NCI-H1417 treated with DMSO at 0.1 percent for 48 hours (cell line): ENCODE measurements around the gene TOB2.

Experiments
- DNase-seq: peaks from one replicate; lab custom pipeline; 2025; lab: John Stamatoyannopoulos, UW

TOB2 gene

GRCh38 chr22:41446639-41447434 lies at the start of gene TOB2:
Gene TOB2 (minus strand): TSS chr22:41446801. CDS start chr22:41437345, 9,456 bp downstream.
- peak; percentile 41 for DNase-seq

GRCh38 chr22:41491374-41492100 lies 44.9 kb upstream of the TOB2 start:
- DNase-seq: no peak

- DNase-seq: no peak
Observed at GRCh38 chr22:41488596-41489385, 42.2 kb upstream of the TOB2 start.

GRCh38 chr22:41488076-41488475 lies 41.5 kb upstream of the TOB2 start:
- no peak for DNase-seq

DNA sequence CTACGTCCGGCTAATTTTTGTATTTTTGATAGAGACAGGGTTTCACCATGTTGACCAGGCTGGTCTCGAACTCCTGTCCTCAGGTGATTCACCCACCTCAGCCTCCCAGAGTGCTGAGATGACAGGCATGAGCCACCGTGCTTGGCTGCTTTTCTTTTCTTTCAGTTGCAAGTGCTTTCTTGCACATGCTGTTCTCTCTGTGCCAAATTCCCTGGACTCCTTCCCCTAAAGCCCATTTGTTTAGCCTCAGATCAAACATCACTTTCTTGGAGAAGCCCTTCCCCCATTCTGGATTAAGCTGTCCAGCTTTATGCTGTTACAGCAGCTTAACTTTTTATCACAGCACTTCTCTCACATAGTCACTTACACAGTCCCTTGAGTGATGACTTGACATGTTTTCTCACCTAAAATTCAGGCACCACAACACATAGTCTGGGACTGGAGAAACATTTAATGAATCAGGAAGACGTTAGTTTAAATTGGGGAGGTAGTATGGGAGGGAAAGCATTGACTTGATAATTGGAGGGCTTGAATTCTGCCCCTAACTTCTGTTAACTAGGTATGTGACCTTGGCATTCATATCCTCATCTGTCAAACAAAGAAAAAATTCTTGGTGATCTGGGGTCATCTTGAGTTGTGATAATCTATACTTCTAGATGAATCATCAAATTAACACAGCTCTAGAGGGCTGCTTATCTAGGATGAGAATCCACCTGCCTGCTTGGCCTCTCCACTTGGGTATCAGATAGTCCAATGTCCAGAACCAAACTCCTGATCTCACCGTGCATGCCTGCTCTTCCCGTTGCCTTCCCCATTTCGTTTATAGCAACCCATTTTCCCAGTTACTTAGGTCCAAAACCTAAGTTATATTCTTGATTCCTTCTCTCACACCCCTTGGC lies 40.7 kb upstream of the TOB2 start:
- DNase-seq: no peak

GRCh38 chr22:41485033-41485432 lies 38.4 kb upstream of the TOB2 start:
- DNase-seq: no peak

GRCh38 chr22:41482319-41482935 lies 35.8 kb upstream of the TOB2 start:
- DNase-seq: no peak

GRCh38 chr22:41481925-41482318 lies 35.3 kb upstream of the TOB2 start:
- DNase-seq: no peak

DNA sequence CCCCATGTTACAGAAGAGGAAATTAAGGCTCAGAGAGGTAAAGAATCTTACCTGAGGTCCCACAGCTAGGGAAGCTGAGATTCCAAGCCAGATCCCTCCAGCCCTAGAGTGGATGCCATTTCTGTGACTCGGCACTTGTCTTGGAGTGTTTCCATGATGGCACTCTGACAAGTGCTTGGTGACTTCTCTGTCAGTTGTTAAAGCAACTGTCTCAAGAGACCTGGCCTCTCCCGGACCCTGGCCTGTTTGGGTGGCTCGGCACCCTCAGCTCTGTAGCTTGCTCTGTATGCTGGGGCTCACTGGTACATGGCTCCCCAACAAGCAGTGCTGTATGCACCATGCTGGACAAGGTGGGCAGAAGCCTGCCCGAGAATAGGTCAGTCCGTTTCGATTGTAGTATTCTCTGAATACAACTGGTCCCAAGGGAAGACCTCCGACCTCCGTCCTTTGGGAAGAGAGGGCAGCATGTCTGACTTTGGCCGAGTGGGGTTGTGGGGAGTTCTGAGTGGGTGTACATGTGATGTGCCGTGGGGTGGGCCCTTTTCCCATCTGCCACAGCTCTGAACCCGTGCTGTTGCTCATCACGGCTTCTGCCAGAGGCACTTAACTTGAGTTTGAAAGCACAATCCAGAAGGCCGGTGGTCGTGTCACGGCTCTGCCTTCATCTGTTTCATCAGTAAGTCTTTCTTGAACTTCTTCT lies 34.7 kb upstream of the TOB2 start:
- no peak for DNase-seq

- DNase-seq: no peak
Observed at GRCh38 chr22:41480397-41480735, 33.8 kb upstream of the TOB2 start.

- DNase-seq: no peak
Observed at GRCh38 chr22:41479671-41480396, 33.2 kb upstream of the TOB2 start.

DNA sequence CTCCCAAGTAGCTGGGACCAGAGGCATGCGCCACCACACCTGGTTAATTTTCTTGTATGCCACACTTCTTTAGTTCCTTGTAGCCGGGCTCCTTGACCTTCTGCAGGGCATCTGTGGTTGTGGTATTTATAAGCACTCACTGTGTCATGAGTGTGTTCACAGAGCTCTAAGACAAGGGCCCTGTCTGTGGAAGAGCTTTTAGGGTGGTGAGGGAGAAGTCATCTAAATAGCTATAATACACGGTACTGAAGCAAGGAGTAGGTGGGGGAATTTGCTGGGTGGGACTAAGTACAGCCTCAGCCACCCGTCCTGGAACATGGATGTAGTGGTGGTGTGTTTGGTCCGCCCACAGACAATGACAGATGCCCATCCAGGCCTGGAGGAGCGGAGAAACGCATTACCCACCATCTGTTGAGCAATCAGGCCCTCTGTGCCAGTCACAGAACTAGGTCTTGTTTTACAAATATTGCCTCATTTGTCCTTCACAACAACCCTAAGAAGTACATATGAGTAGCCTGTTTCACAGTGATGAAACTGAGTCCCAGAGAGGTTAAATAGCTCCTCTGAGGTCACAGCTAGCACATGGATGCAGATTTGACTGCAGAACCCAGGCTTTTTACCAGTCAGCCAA lies 32.4 kb upstream of the TOB2 start:
- DNase-seq: no peak

GRCh38 chr22:41478473-41478872 lies 31.9 kb upstream of the TOB2 start:
- no peak for DNase-seq

- DNase-seq: no peak
Observed at GRCh38 chr22:41474872-41475451, 28.4 kb upstream of the TOB2 start.

DNA sequence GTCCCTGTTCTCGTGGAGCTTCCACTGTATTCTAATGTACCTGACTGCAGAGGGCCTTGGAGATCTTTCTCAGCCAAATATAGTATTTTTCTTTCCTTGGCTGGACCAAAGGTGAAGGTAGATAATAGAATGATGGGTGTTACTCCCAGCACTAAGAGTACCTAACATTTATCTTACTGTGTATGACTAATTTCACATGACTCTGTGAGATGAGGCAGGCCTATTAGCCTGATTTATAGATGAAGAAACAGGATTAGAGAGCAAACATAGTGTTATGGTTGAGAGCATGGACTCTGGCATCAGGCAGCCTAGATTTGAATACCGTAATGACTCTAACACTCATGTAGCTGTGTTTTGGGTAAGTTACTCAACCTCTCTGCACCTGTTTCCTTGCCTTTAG lies 25.0 kb upstream of the TOB2 start:
- DNase-seq: no peak

DNA sequence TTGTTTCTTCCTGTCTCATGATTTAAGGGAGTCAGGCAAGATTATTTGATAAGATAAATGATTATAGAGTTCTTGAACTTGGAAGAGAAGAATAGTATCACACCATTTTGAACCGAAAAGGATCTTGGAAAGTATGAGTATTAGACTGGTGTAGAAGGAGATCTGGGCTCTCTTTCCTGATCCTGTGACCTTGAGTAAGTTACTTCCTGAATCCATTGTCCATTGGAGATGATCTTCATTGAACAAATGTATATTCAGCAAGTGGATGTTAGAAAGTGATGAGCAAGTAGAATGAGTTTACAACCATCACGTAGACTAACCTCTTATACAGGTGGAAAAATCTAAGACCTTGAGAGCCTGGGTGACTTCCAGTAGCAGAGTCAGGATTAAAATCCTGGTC lies 24.3 kb upstream of the TOB2 start:
- DNase-seq: no peak

- no peak for DNase-seq
Observed at GRCh38 chr22:41469218-41469851, 22.7 kb upstream of the TOB2 start.

DNA sequence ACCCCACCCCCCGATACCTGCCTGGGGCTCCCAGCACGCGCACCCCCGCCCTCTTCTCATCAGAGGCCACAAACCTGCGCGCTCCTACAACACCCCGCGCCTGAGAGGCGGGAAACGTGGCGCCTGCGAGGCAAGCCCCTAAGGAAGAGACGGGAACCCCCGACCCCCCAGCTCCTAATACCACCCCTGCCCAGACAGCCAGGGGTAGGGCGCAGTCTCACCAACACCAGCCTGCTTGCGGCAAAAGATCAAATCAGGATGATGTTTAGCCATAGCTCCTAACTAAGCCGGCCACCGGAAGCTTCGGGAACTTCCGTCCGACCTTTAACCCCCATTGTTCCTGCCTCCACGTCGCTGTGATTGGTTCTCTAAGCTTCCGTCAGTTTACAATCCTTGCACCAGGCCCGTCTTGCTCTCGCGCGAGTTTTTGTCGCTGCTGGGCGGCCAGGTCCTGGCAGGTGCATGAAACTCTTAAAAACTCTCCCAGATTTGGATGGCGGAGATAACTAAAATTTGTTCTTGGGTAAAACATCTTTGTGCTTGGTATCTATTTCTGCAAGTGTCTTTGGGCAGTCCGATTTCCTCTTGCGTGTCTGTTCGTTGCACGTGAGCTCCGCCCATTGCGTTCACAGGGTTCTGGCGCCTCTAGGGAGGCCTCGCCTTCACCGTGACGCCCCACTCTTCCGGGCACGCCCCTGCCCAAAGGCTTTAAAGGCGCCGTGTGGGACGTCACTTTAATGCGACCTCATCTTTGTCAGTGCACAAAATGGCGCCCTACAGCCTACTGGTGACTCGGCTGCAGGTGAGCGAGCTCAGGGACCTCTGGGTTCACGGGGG lies 22.0 kb upstream of the TOB2 start, which contains the start of the genes ACO2 and PHF5A:
ACO2 (plus strand) TSS at position 737 of the 837 bp plus-strand sequence; CDS start at position 767, 30 bp downstream.
PHF5A (minus strand) TSS at position 312 of the 837 bp plus-strand sequence; CDS start at position 273, 39 bp downstream.
- DNase-seq: peak; percentile 92
